ENCODE data around the gene MCM3.

Gene MCM3

GRCh38 chr6:52245425-52245824, 39.1 kb downstream of the MCM3 start:
- TF ChIP-seq CTCF (IDR thresholded peaks at IDR 0.05; ENCODE audit: poor library complexity, severe bottlenecking), result no peak

GRCh38 chr6:52244400-52244799, 40.1 kb downstream of the MCM3 start, which contains the start of gene IL17F:
TSS of gene IL17F (minus strand) at chr6:52244500. CDS start at chr6:52244429, 71 bp downstream.
- H3K27ac ChIP-seq (ENCODE audit: poor library complexity, severe bottlenecking), result no peak within 1 kb of the TSS
- no peak for TF ChIP-seq CTCF (IDR thresholded peaks at IDR 0.05; ENCODE audit: poor library complexity, severe bottlenecking)
- H3K27me3 ChIP-seq (ENCODE audit: insufficient read depth, poor library complexity, severe bottlenecking), result peaks cover 10% of the 10 kb centered on the region

More at GRCh38 chr6:52245425-52245824, 39.1 kb downstream of the MCM3 start:
- no peak overlapping the region for H3K4me3 ChIP-seq (ENCODE audit: severe bottlenecking)
- ATAC-seq (ENCODE audit: low read depth) (no peak), DNase-seq (ENCODE audit: low spot score) (no peak)
- H3K9me3 ChIP-seq (ENCODE audit: severe bottlenecking), result no peaks in the 10 kb centered on the region
- peaks cover 15% of the 10 kb centered on the region for H3K27me3 ChIP-seq (ENCODE audit: insufficient read depth, poor library complexity, severe bottlenecking)
- H3K27ac ChIP-seq (ENCODE audit: poor library complexity, severe bottlenecking), result no peak overlapping the region
- no peaks in the 10 kb centered on the region for H3K36me3 ChIP-seq (ENCODE audit: low read depth)
- H3K4me1 ChIP-seq (ENCODE audit: insufficient read depth, poor library complexity, severe bottlenecking), result no peaks in the 10 kb centered on the region

GRCh38 chr6:52243282-52243893, 41.2 kb downstream of the MCM3 start:
- no peak overlapping the region for H3K4me3 ChIP-seq (ENCODE audit: severe bottlenecking)
- TF ChIP-seq CTCF (IDR thresholded peaks at IDR 0.05; ENCODE audit: poor library complexity, severe bottlenecking), result no peak
- DNase-seq (ENCODE audit: low spot score) (no peak), ATAC-seq (ENCODE audit: low read depth) (no peak)
- H3K9me3 ChIP-seq (ENCODE audit: severe bottlenecking), result no peaks in the 10 kb centered on the region
- no peak overlapping the region for H3K27ac ChIP-seq (ENCODE audit: poor library complexity, severe bottlenecking)
- no peaks in the 10 kb centered on the region for H3K4me1 ChIP-seq (ENCODE audit: insufficient read depth, poor library complexity, severe bottlenecking)
- peaks cover 9% of the 10 kb centered on the region for H3K27me3 ChIP-seq (ENCODE audit: insufficient read depth, poor library complexity, severe bottlenecking)
- no peaks in the 10 kb centered on the region for H3K36me3 ChIP-seq (ENCODE audit: low read depth)

More at GRCh38 chr6:52244400-52244799, 40.1 kb downstream of the MCM3 start, which contains the start of gene IL17F:
- ATAC-seq (ENCODE audit: low read depth) (no peak), DNase-seq (ENCODE audit: low spot score) (no peak)
- H3K4me1 ChIP-seq (ENCODE audit: insufficient read depth, poor library complexity, severe bottlenecking), result no peaks in the 10 kb centered on the region
- H3K36me3 ChIP-seq (ENCODE audit: low read depth), result no peaks in the 10 kb centered on the region
- H3K4me3 ChIP-seq (ENCODE audit: severe bottlenecking), result no peak within 1 kb of the TSS
- H3K9me3 ChIP-seq (ENCODE audit: severe bottlenecking), result no peaks in the 10 kb centered on the region

GRCh38 chr6:52241819-52242218, 42.7 kb downstream of the MCM3 start:
- no peaks in the 10 kb centered on the region for H3K9me3 ChIP-seq (ENCODE audit: severe bottlenecking)
- no peak for TF ChIP-seq CTCF (IDR thresholded peaks at IDR 0.05; ENCODE audit: poor library complexity, severe bottlenecking)
- ATAC-seq (ENCODE audit: low read depth) (no peak), DNase-seq (ENCODE audit: low spot score) (no peak)
- no peaks in the 10 kb centered on the region for H3K4me1 ChIP-seq (ENCODE audit: insufficient read depth, poor library complexity, severe bottlenecking)
- H3K27me3 ChIP-seq (ENCODE audit: insufficient read depth, poor library complexity, severe bottlenecking), result peaks cover 9% of the 10 kb centered on the region
- no peaks in the 10 kb centered on the region for H3K36me3 ChIP-seq (ENCODE audit: low read depth)
- no peak overlapping the region for H3K4me3 ChIP-seq (ENCODE audit: severe bottlenecking)
- no peak overlapping the region for H3K27ac ChIP-seq (ENCODE audit: poor library complexity, severe bottlenecking)
